Neural crest cell (in vitro differentiated cells): ENCODE measurements around the gene ADAMTS9. TPM values are rescaled to one million over a fixed set of nuclear protein-coding genes. Genes with fewer than 3 reads are reported as not detected.

Experiments used
- DNase-seq: peaks from one replicate; pipeline ENCODE4 v3.0.0; 2021; ENCODE audit warnings: low read depth, mixed read lengths, low spot score
- H3K27ac Mint-ChIP-seq: one replicate; pipeline ENCODE4 v1.8.0; 2021; ENCODE audit warnings: mild to moderate bottlenecking, mixed read lengths; ENCODE audit not compliant: unreplicated experiment
- H3K27me3 Mint-ChIP-seq: 2 replicates; pipeline ENCODE4 v1.8.0; 2021; ENCODE audit warnings: low read depth, mild to moderate bottlenecking, mixed read lengths
- H3K36me3 Mint-ChIP-seq: 2 replicates; pipeline ENCODE4 v1.8.0; 2021; ENCODE audit warnings: low read depth, mild to moderate bottlenecking, mixed read lengths
- H3K4me1 Mint-ChIP-seq: 2 replicates; pipeline ENCODE4 v1.8.0; 2021; ENCODE audit warnings: mixed read lengths
- H3K4me3 Mint-ChIP-seq: one replicate; pipeline ENCODE4 v1.8.0; 2021; ENCODE audit warnings: mild to moderate bottlenecking, mixed read lengths
- H3K9me3 Mint-ChIP-seq: 2 replicates; pipeline ENCODE4 v1.8.0; 2021; ENCODE audit warnings: mixed read lengths
- CTCF ChIP-seq: fragments of 200-600 bp; sonication (generic); conservative IDR thresholded peaks from 2 replicates; pipeline ENCODE4 v1.5.0; 2021; ENCODE audit warnings: antibody characterized with exemption, mild to moderate bottlenecking
- total RNA-seq: library from RNA; stranded (reverse); gene quantifications from 2 replicates; pipeline ENCODE4 v1.2.1, GENCODE V29; 2021

ADAMTS9 gene
- total RNA-seq, 1 donor from 2014 or later: 15.1 TPM

GRCh38 chr3:64541803-64542202 lies 146.0 kb downstream of the ADAMTS9 start:
- Mint-ChIP-seq H3K27ac (no peak overlapping the region), H3K36me3 (peaks cover 26% of the 10 kb centered on the region), H3K4me1 (peaks cover 10% of the 10 kb centered on the region), H3K4me3 (no peak overlapping the region), H3K9me3 (no peaks in the 10 kb centered on the region), H3K27me3 (no peaks in the 10 kb centered on the region)
- no peak for TF ChIP-seq CTCF
- no peak for DNase-seq

- no peak for TF ChIP-seq CTCF
- H3K4me3 Mint-ChIP-seq: no peak overlapping the region
- H3K9me3 Mint-ChIP-seq: no peaks in the 10 kb centered on the region
- no peak overlapping the region for H3K27ac Mint-ChIP-seq
- peaks cover 20% of the 10 kb centered on the region for H3K36me3 Mint-ChIP-seq
- H3K4me1 Mint-ChIP-seq: peaks cover 4% of the 10 kb centered on the region
- no peak for DNase-seq
- no peaks in the 10 kb centered on the region for H3K27me3 Mint-ChIP-seq
Observed at GRCh38 chr3:64539451-64540196, 148.2 kb downstream of the ADAMTS9 start.

- Mint-ChIP-seq H3K4me1 (peaks cover 13% of the 10 kb centered on the region), H3K36me3 (peaks cover 11% of the 10 kb centered on the region), H3K9me3 (no peaks in the 10 kb centered on the region), H3K27ac (no peak overlapping the region), H3K4me3 (no peak overlapping the region), H3K27me3 (no peaks in the 10 kb centered on the region)
- DNase-seq: no peak
- TF ChIP-seq CTCF: no peak
Observed at GRCh38 chr3:64536166-64536565, 151.6 kb downstream of the ADAMTS9 start.

- TF ChIP-seq CTCF: peak; percentile 95
- no peak overlapping the region for H3K4me3 Mint-ChIP-seq
- H3K36me3 Mint-ChIP-seq: peaks cover 3% of the 10 kb centered on the region
- no peaks in the 10 kb centered on the region for H3K27me3 Mint-ChIP-seq
- DNase-seq: peak; percentile 82
- peaks cover 14% of the 10 kb centered on the region for H3K4me1 Mint-ChIP-seq
- no peak overlapping the region for H3K27ac Mint-ChIP-seq
- no peaks in the 10 kb centered on the region for H3K9me3 Mint-ChIP-seq
Observed at GRCh38 chr3:64533617-64534317, 154.0 kb downstream of the ADAMTS9 start.

GRCh38 chr3:64530434-64531049 lies 157.3 kb downstream of the ADAMTS9 start:
- H3K27ac Mint-ChIP-seq: no peak overlapping the region
- H3K4me1 Mint-ChIP-seq: peaks cover 14% of the 10 kb centered on the region
- peak; percentile 84 for TF ChIP-seq CTCF
- no peak overlapping the region for H3K4me3 Mint-ChIP-seq
- peak; percentile 70 for DNase-seq
- H3K36me3 Mint-ChIP-seq: no peaks in the 10 kb centered on the region
- no peaks in the 10 kb centered on the region for H3K27me3 Mint-ChIP-seq
- no peaks in the 10 kb centered on the region for H3K9me3 Mint-ChIP-seq
